GM10248 (cell line): ENCODE measurements around the gene PPARA.

Experiments
- CTCF ChIA-PET: fragments of 300-600 bp; sonication (Branson Sonifier 250); formaldehyde crosslinking; extraction: SDS; loops from one replicate; lab custom pipeline; 2021; ENCODE audit warnings: antibody characterized with exemption; lab: Yijun Ruan, JAX
- POLR2A ChIA-PET: fragments of 350-650 bp; sonication (Branson Sonifier 250); formaldehyde crosslinking; extraction: SDS; loops from one replicate; lab custom pipeline; 2020; ENCODE audit warnings: antibody characterized with exemption; lab: Yijun Ruan, JAX
- DNase-seq: peaks from one replicate; pipeline ENCODE4 v3.0.0; 2012; ENCODE audit errors: extremely low spot score
- CTCF ChIP-seq: IDR thresholded peaks from 2 replicates; pipeline ENCODE4 v1.5.1; 2012; ENCODE audit warnings: mild to moderate bottlenecking, low read depth; ENCODE audit errors: extremely low read depth, missing control alignments, control extremely low read depth

Gene PPARA

GRCh38 chr22:46150655-46151477, 540 bp downstream of the PPARA start:
- CTCF ChIA-PET = interaction anchor here (1.2 to 1.3 kb wide), 2 partner anchors 29 to 144 kb away, joined by 3 to 4 read pairs; no protein-coding TSS in a partner anchor
- TF ChIP-seq CTCF = no peak
- DNase-seq = peak; percentile 74
- POLR2A ChIA-PET = interaction anchor here (0.5 kb wide), 2 partner anchors 69 to 464 kb away, joined by 3 read pairs; no protein-coding TSS in a partner anchor

GRCh38 chr22:46153930-46154329, 3.6 kb downstream of the PPARA start:
- no peak for DNase-seq
- CTCF ChIA-PET = interaction anchor here (1.7 kb wide), 1 partner anchor 145 kb away, joined by 4 read pairs; no protein-coding TSS in a partner anchor
- POLR2A ChIA-PET = no interaction called here
- no peak for TF ChIP-seq CTCF

GRCh38 chr22:46156031-46156430, 5.7 kb downstream of the PPARA start:
- no peak for DNase-seq
- TF ChIP-seq CTCF = no peak
- ChIA-PET CTCF (interaction anchor here (0.8 to 1.1 kb wide), 3 partner anchors 8 to 39 kb away, joined by 3 read pairs; no protein-coding TSS in a partner anchor), POLR2A (no interaction called here)

- POLR2A ChIA-PET = no interaction called here
Observed at GRCh38 chr22:46158283-46158682, 8.0 kb downstream of the PPARA start.

GRCh38 chr22:46159212-46159611, 8.9 kb downstream of the PPARA start:
- TF ChIP-seq CTCF = no peak
- no peak for DNase-seq
- ChIA-PET CTCF (interaction anchor here (1.2 kb wide), 1 partner anchor 14 kb away, joined by 3 read pairs; no protein-coding TSS in a partner anchor), POLR2A (no interaction called here)

More at GRCh38 chr22:46158283-46158682, 8.0 kb downstream of the PPARA start:
- no peak for DNase-seq
- CTCF ChIA-PET = no interaction called here
- TF ChIP-seq CTCF = no peak

GRCh38 chr22:46159777-46160176, 9.5 kb downstream of the PPARA start:
- DNase-seq = no peak
- POLR2A ChIA-PET = no interaction called here
- TF ChIP-seq CTCF = no peak
- CTCF ChIA-PET = interaction anchor here (1.2 kb wide), 1 partner anchor 13 kb away, joined by 3 read pairs; no protein-coding TSS in a partner anchor
